ENCODE data around the gene HAPLN2. TPM values are rescaled to one million over a fixed set of nuclear protein-coding genes. Genes with fewer than 3 reads are reported as not detected.
A peak's percentile ranks its signal among the peaks of the same experiment; 100 is the strongest.

HAPLN2 gene
- total and polyA plus RNA-seq, 2 of the 8 experiments (the other 6 are each of a cell fraction or from before 2014, with no cell fraction given), result 0.19 to 0.51 TPM

DNA sequence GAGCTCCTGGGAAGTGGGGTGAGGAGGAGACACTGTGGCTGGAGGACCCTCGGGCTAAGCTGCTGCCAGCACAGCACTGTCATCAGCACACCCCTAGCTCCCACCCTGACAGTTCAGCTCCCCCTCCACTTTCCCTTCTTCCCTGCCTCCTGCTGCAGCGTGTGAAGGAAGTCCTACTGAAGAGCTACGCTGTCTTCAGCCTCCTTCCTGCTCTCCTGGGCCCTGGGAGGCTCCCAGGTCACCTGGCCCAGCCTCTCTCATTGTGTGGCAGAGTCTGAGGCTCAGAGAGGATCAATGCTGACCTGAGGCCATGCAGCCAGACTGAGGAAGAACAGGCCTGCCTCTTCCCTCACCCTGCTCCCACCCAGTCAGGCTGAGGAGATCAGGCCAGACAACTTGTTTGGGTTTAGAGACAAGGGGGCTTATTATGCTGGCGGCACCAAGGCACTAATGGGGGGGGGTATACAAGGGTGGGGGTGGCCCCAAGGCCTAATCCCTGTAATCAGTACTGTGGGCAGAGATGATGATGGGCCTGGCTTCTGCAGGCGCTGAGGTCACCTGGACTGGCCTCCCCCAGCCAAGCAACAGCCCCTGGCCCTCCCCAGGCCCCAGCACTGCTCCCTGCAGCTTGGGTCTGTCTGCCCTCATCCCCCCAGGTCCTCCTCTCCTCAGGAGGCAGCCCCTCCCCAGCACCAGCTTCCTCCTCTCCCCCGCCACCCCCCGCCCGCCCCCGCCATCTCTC, 48.9 kb downstream of the HAPLN2 start:
- Histone ChIP-seq H2BK5ac (ENCODE audit: low read depth, low read length) (peak overlapping the region; percentile 62), H3K27ac (ENCODE audit: low read depth, low read length) (no peak overlapping the region), H2BK20ac (ENCODE audit: low read length) (no peak overlapping the region), H4K91ac (replicated peaks; ENCODE audit: insufficient read length, low read length) (peak overlapping the region; percentile 86), H2BK12ac (ENCODE audit: low read depth, low read length) (peak overlapping the region; percentile 10; the same call in 1 of the 2 replicates), H2AK5ac (ENCODE audit: low read depth, low read length) (peak overlapping the region; percentile 99), H3K4me3 (ENCODE audit: extremely low read depth in 1 of 4, insufficient read depth in 2 of 4, low read depth in 3 of 4, low read length in 4 of 4) (no peak overlapping the region), H3K4me2 (ENCODE audit: insufficient read depth in 1 of 2, low read depth in 2 of 2, low read length in 2 of 2) (peak overlapping the region in 1 of 2 experiments; percentile 53; a peak in 3 of 4 replicates), H2BK15ac (ENCODE audit: low read length) (peak overlapping the region; percentile 29), H3K79me1 (ENCODE audit: low read depth, low read length) (peaks cover 7% of the 10 kb centered on the region; the same call in 1 of the 2 replicates), H3K9me3 (ENCODE audit: insufficient read depth in 2 of 2, low read depth in 1 of 2, low read length in 1 of 2) (no peaks in the 10 kb centered on the region), H3K9ac (replicated peaks in 1 of 4; ENCODE audit: extremely low read depth in 1 of 4, low read depth in 3 of 4, low read length in 3 of 4) (no peak overlapping the region), H4K5ac (ENCODE audit: insufficient read length, low read depth, low read length) (peak overlapping the region; percentile 25), H3K36me3 (ENCODE audit: control insufficient read depth in 2 of 4, insufficient read depth in 4 of 4, low read length in 3 of 4) (peaks cover 4 to 23% (median 12%) of the 10 kb centered on the region in 4 experiments; a peak in 7 of 8 replicates), H3K23me2 (ENCODE audit: low read depth, low read length) (peaks cover 2% of the 10 kb centered on the region; the same call in 1 of the 2 replicates), H3K23ac (ENCODE audit: insufficient read length) (no peak overlapping the region), H3K4ac (replicated peaks; ENCODE audit: insufficient read length, low read depth, low read length) (peak overlapping the region; percentile 70), H3K14ac (ENCODE audit: insufficient read length) (no peak overlapping the region), H3K79me2 (ENCODE audit: control insufficient read depth in 1 of 2, insufficient read depth in 2 of 2, low read length in 2 of 2) (peaks cover 0 to 9% of the 10 kb centered on the region in 2 experiments; a peak in 2 of 4 replicates), H2AFZ (ENCODE audit: low read length) (no peak overlapping the region), H4K8ac (ENCODE audit: extremely low read depth, insufficient read depth, low read length) (no peak overlapping the region), H4K20me1 (replicated peaks in 1 of 2; ENCODE audit: control insufficient read depth in 1 of 2, insufficient read depth in 2 of 2, low read length in 2 of 2) (peaks cover 0 to 1% of the 10 kb centered on the region in 2 experiments), H3K4me1 (replicated peaks in 1 of 4; ENCODE audit: control insufficient read depth in 3 of 4, insufficient read depth in 4 of 4, low read length in 3 of 4) (peaks cover 5 to 68% (median 52%) of the 10 kb centered on the region in 4 experiments), H3K56ac (replicated peaks; ENCODE audit: insufficient read length, low read depth, low read length) (no peak overlapping the region), H3K18ac (ENCODE audit: extremely low read depth, low read length) (peak overlapping the region; percentile 86), H3K27me3 (replicated peaks in 1 of 4; ENCODE audit: control insufficient read depth in 3 of 4, extremely low read depth in 1 of 4, insufficient read depth in 3 of 4, low read length in 3 of 4) (no peaks in the 10 kb centered on the region), H2BK120ac (replicated peaks; ENCODE audit: low read depth, low read length) (no peak overlapping the region)
- peak in 1 of 2 experiments; percentile 58 for DNase-seq (ENCODE audit: low read depth in 1 of 2, low spot score in 2 of 2)
- no peak for FAIRE-seq
- 52% methylated on average over 4 of the region's 9 CpGs; no CpG with 5 or more reads in 1 of the 2 experiments for WGBS, 2 experiments (ENCODE audit: extremely low coverage in 1 of 2, insufficient coverage in 1 of 2, insufficient read length in 1 of 2, insufficient replicate concordance in 2 of 2, low coverage in 1 of 2, low lambda C conversion rate in 2 of 2, missing lambda C conversion rate in 1 of 2)
- ChIA-PET POLR2A (ENCODE audit: partially characterized antibody) (interaction anchor here (0.6 to 12.0 kb wide), 14 partner anchors 8 to 89 kb away, joined by 3 to 419 read pairs (median 4); partner anchors contain the start of genes NES and TTC24), CTCF (ENCODE audit: partially characterized antibody) (interaction anchor here (0.7 to 66.0 kb wide), 6 partner anchors 9 to 260 kb away, joined by 3 to 4284 read pairs (median 5); partner anchors contain the start of genes CRABP2, ISG20L2, METTL25B and NES)
- no peak for TF ChIP-seq RAD21 (IDR thresholded peaks at IDR 0.05 in 1 of 2, conservative IDR thresholded peaks at IDR 0.05 in 1 of 2; ENCODE audit: low read depth in 2 of 2, low read length in 2 of 2)
- TF ChIP-seq POLR2A (IDR thresholded peaks at IDR 0.05; ENCODE audit: control extremely low read depth in 1 of 2, low read depth in 2 of 2, low read length in 2 of 2), result peak in 1 of 2 experiments; percentile 60; a peak in 1 of 3 replicates
- TF ChIP-seq EGR1 (IDR thresholded peaks at IDR 0.05; ENCODE audit: borderline replicate concordance, low read depth, low read length), result no peak
- TF ChIP-seq CREB1 (IDR thresholded peaks at IDR 0.05), result no peak
- TF ChIP-seq ASH2L (IDR thresholded peaks at IDR 0.05; ENCODE audit: low read length), result no peak
- no peak for TF ChIP-seq ATF2 (IDR thresholded peaks at IDR 0.05; ENCODE audit: low read length)
- no peak for TF ChIP-seq USF2 (IDR thresholded peaks at IDR 0.05; ENCODE audit: low read length)
- no peak for TF ChIP-seq HDAC2 (IDR thresholded peaks at IDR 0.05; ENCODE audit: borderline replicate concordance in 1 of 2, low read depth in 2 of 2, low read length in 2 of 2)

All from H1 (cell line).